OCI-LY1 (cell line): ENCODE data around the gene KIF18A.

Experiments used
- EZH2 ChIP-seq: fragments of 200-600 bp; sonication (generic), shearing (Covaris generic); IDR thresholded peaks from 2 replicates; pipeline ENCODE4 v1.8.0; 2017; ENCODE audit warnings: borderline replicate concordance, mixed run types, mild to moderate bottlenecking, antibody characterized with exemption, low read length, moderate library complexity, mixed read lengths
- TF ChIP-seq, protein P1 (sequence below): fragments of 200-600 bp; sonication (generic), shearing (Covaris generic); IDR thresholded peaks from 2 replicates; pipeline ENCODE4 v1.5.1; 2017; ENCODE audit warnings: mild to moderate bottlenecking, antibody characterized with exemption, low read length, moderate library complexity, mixed read lengths

DNA sequence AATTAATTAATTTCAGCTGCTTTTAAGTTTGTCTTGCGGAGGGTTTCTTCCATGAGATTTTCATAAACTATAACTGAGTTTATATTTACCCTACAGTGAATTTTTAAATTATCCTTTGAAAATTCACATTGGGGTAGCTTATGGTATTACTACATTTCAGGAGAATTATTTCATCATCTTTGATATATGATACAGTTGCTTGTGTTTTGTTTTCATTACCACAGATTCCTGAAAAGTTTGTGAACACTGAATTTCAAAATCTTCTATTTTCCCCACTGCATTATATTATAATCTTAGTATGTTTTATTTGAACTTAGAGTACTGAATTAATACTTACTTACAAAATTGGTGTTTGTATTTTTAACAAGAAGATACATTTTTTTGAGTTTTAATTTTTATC lies 24.6 kb upstream of the KIF18A start:
- TF ChIP-seq, protein P1, sequence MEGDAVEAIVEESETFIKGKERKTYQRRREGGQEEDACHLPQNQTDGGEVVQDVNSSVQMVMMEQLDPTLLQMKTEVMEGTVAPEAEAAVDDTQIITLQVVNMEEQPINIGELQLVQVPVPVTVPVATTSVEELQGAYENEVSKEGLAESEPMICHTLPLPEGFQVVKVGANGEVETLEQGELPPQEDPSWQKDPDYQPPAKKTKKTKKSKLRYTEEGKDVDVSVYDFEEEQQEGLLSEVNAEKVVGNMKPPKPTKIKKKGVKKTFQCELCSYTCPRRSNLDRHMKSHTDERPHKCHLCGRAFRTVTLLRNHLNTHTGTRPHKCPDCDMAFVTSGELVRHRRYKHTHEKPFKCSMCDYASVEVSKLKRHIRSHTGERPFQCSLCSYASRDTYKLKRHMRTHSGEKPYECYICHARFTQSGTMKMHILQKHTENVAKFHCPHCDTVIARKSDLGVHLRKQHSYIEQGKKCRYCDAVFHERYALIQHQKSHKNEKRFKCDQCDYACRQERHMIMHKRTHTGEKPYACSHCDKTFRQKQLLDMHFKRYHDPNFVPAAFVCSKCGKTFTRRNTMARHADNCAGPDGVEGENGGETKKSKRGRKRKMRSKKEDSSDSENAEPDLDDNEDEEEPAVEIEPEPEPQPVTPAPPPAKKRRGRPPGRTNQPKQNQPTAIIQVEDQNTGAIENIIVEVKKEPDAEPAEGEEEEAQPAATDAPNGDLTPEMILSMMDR = no peak
- no peak for TF ChIP-seq EZH2
